GM12878 (cell line): Measurements from ENCODE around the gene GNA14. TPM values are rescaled to one million over a fixed set of nuclear protein-coding genes. Genes with fewer than 3 reads are reported as not detected.

ENCODE experiments used
- ATAC-seq: fragments of 200-7000 bp; cut with Tn5 transposase; 3 replicates; pipeline ENCODE4 v1.9.1; 2020; ENCODE audit warnings: mild to moderate bottlenecking, moderate library complexity
- BruUV-seq: library from RNA; stranded (reverse); fragments of 400-500 nt; replicated peaks from 2 replicates; lab custom pipeline; 2021; lab: Mats Ljungman, UMichigan
- CTCF ChIA-PET: fragments of 300-600 bp; sonication (Branson Sonifier 250); formaldehyde crosslinking; extraction: SDS; loops from one replicate; lab custom pipeline; 2021; ENCODE audit warnings: inconsistent platforms; lab: Yijun Ruan, JAX
- POLR2A ChIA-PET: fragments of 350-600 bp; formaldehyde crosslinking; extraction: SDS; loops from one replicate; lab custom pipeline; 2021; ENCODE audit warnings: inconsistent platforms; lab: Charles Lee
- RAD21 ChIA-PET: fragments of 300-600 bp; sonication (Branson Sonifier 250); formaldehyde crosslinking; loops from one replicate; lab custom pipeline; 2023; ENCODE audit warnings: antibody characterized with exemption; ENCODE audit not compliant: unreplicated experiment; lab: Charles Lee
- SMC1A ChIA-PET: fragments of 300-600 bp; sonication (Branson Sonifier 250); formaldehyde crosslinking; loops from one replicate; lab custom pipeline; 2023; ENCODE audit not compliant: unreplicated experiment, uncharacterized antibody; lab: Charles Lee
- DNase-seq: peaks from one replicate; pipeline ENCODE4 v3.0.0-alpha.2; 2011; ENCODE audit warnings: low read depth, low spot score
- FAIRE-seq: peaks from 3 replicates; lab custom pipeline; 2011; peaks lifted over from hg19 to GRCh38; lab: Jason Lieb, UNC
- H2AFZ ChIP-seq: 2 replicates; pipeline ENCODE4 v1.6.0; 2011; ENCODE audit warnings: low read depth, low read length, control low read depth; ENCODE audit not compliant: control insufficient read depth
- H3K27ac ChIP-seq: 2 replicates; pipeline ENCODE4 v1.5.1; 2011; ENCODE audit warnings: control low read depth; ENCODE audit not compliant: control insufficient read depth, insufficient read depth
- H3K27me3 ChIP-seq, 2 experiments: replicated peaks in 1 of 2; 2 replicates each; pipeline versions ENCODE4 v1.6.0 to v1.6.1; 2011; ENCODE audit warnings: low read length in 1 of 2; ENCODE audit not compliant: control insufficient read depth in 2 of 2, insufficient read depth in 2 of 2
- H3K36me3 ChIP-seq, 2 experiments: 2 replicates each; pipeline ENCODE4 v1.5.1; 2011; ENCODE audit warnings: low read length in 1 of 2; ENCODE audit not compliant: control insufficient read depth in 2 of 2, insufficient read depth in 2 of 2
- H3K4me1 ChIP-seq: 2 replicates; pipeline ENCODE4 v1.6.1; 2011; ENCODE audit warnings: mild to moderate bottlenecking, low read length, moderate library complexity, mixed read lengths; ENCODE audit not compliant: control insufficient read depth, insufficient read depth
- H3K4me2 ChIP-seq: 2 replicates; pipeline ENCODE4 v1.6.0; 2011; ENCODE audit warnings: control low read depth; ENCODE audit not compliant: control insufficient read depth, insufficient read depth
- H3K4me3 ChIP-seq: fragments of 200-600 bp; sonication (generic); 2 replicates; pipeline ENCODE4 v1.5.1; 2016
- H3K79me2 ChIP-seq: 2 replicates; pipeline ENCODE4 v1.6.0; 2011; ENCODE audit warnings: low read length; ENCODE audit not compliant: control insufficient read depth, insufficient read depth
- H3K9ac ChIP-seq: 2 replicates; pipeline ENCODE4 v1.8.0; 2011; ENCODE audit warnings: low read length, control low read depth, mixed read lengths; ENCODE audit not compliant: control insufficient read depth, insufficient read depth
- H3K9me3 ChIP-seq: replicated peaks from 3 replicates; pipeline ENCODE4 v1.5.1; 2011; ENCODE audit warnings: mild to moderate bottlenecking, low read length; ENCODE audit not compliant: control insufficient read depth, insufficient read depth
- H4K20me1 ChIP-seq: 2 replicates; pipeline ENCODE4 v1.6.0; 2011; ENCODE audit not compliant: control insufficient read depth, insufficient read depth
- CEBPZ ChIP-seq: fragments of 150-350 bp; IDR thresholded peaks from 2 replicates; pipeline ENCODE4 v1.6.1; 2016; ENCODE audit warnings: low read depth, low read length
- EED ChIP-seq: sonication (generic); IDR thresholded peaks from 2 replicates; pipeline ENCODE4 v1.6.1; 2016; ENCODE audit warnings: antibody characterized with exemption, low read depth
- GABPA ChIP-seq: IDR thresholded peaks from 2 replicates; pipeline ENCODE4 v1.6.1; 2014; ENCODE audit warnings: antibody characterized with exemption, low read depth, mild to moderate bottlenecking, inconsistent platforms
- GATAD2B ChIP-seq: fragments of 450-650 bp; conservative IDR thresholded peaks from 2 replicates; pipeline ENCODE4 v1.6.1; 2017; ENCODE audit warnings: low read depth, mild to moderate bottlenecking, moderate library complexity
- HCFC1 ChIP-seq: fragments of 150-350 bp; IDR thresholded peaks from 2 replicates; pipeline ENCODE4 v1.6.1; 2014; ENCODE audit warnings: low read length
- HDAC2 ChIP-seq: fragments of 200-600 bp; sonication (generic); IDR thresholded peaks from 2 replicates; pipeline ENCODE4 v1.6.1; 2017
- NKRF ChIP-seq: fragments of 450-650 bp; conservative IDR thresholded peaks from 2 replicates; pipeline ENCODE4 v1.6.1; 2017; ENCODE audit warnings: mild to moderate bottlenecking, moderate library complexity
- RAD21 ChIP-seq: IDR thresholded peaks from 2 replicates; pipeline ENCODE4 v1.6.1; 2011; ENCODE audit warnings: mild to moderate bottlenecking, low read depth, low read length, moderate library complexity; ENCODE audit not compliant: insufficient read depth
- SREBF1 ChIP-seq: IDR thresholded peaks from 2 replicates; pipeline ENCODE4 v1.6.1; 2012; ENCODE audit warnings: mild to moderate bottlenecking, low read length
- SREBF2 ChIP-seq: IDR thresholded peaks from 2 replicates; pipeline ENCODE4 v1.6.1; 2012; ENCODE audit warnings: mild to moderate bottlenecking, low read length
- TCF12 ChIP-seq: IDR thresholded peaks from 2 replicates; pipeline ENCODE4 v1.6.1; 2011; ENCODE audit warnings: low read depth, mild to moderate bottlenecking, low read length
- WGBS: methylation state at CpG from one replicate; pipeline ENCODE4 v1.1.6; 2016; ENCODE audit warnings: low lambda C conversion rate; ENCODE audit not compliant: insufficient replicate concordance, insufficient coverage; ENCODE audit errors: missing lambda C conversion rate; 5-methylcytosine and 5-hydroxymethylcytosine counted together
- in situ Hi-C: fragments of 300-500 bp; cut with MboI; formaldehyde crosslinking; loops from 9 replicates; pipeline ENCODE4 v1.14.3; 2018; ENCODE audit warnings: mixed read lengths
- intact Hi-C: fragments of 100-400 bp; cut with micrococcal nuclease; formaldehyde crosslinking; loops from one replicate; pipeline ENCODE4 v1.14.2; 2022; ENCODE audit not compliant: unreplicated experiment
- polyA plus RNA-seq, 11 experiments: library from polyadenylated mRNA; depleted of rRNA in 4 of 11; unstranded in 6 of 11; stranded (reverse) in 5 of 11; fragments of >200 nt; fragmentation: Nextera tagmentation in 4 of 11; fragmentation: Illumina TruSeq in 1 of 11; extraction: Ambion mirVana in 4 of 11; extraction: Trizol in 1 of 11; gene quantifications; 1 replicate in 1 of 11; 2 replicates in 10 of 11; pipeline versions ENCODE4 v1.2.1 to v1.2.3, GENCODE V29; 2011 to 2016; ENCODE audit warnings: inconsistent platforms in 2 of 11, missing spikeins in 2 of 11, low read depth in 1 of 11
- total RNA-seq, 4 experiments: library from RNA; depleted of rRNA in 3 of 4; stranded (reverse); fragments of >200 nt in 3 of 4; fragmentation: Illumina TruSeq in 1 of 4; extraction: Trizol in 1 of 4; gene quantifications; 2 replicates each; pipeline versions ENCODE4 v1.2.1 to v1.2.3, GENCODE V29; 2013 to 2021

Gene GNA14
- total and polyA plus RNA-seq, 10 of the 15 experiments (the other 5 are each of a cell fraction or from before 2014, with no cell fraction given), result 0.17 TPM; not detected in 9

GRCh38 chr9:77569335-77569734 lies 78.8 kb downstream of the GNA14 start (continued):
- TF ChIP-seq CEBPZ, result no peak
- no peak for TF ChIP-seq GABPA

- no peak overlapping the region for H3K27ac ChIP-seq
- H3K27me3 ChIP-seq, result peaks cover 0 to 3% of the 10 kb centered on the region in 2 experiments; a peak in 1 of 4 replicates
- ATAC-seq (no peak), DNase-seq (no peak), FAIRE-seq (no peak)
- in situ Hi-C loops, result no loop called here
- RAD21 ChIA-PET, result no interaction called here
- H3K9me3 ChIP-seq, result no peaks in the 10 kb centered on the region
- no peaks in the 10 kb centered on the region for H3K79me2 ChIP-seq
- SMC1A ChIA-PET, result interaction anchor here (1.0 kb wide), 1 partner anchor 14 kb away, joined by 3 read pairs; no protein-coding TSS in a partner anchor
- CTCF ChIA-PET, result interaction anchor here (1.5 kb wide), 1 partner anchor 106 kb away, joined by 4 read pairs; no protein-coding TSS in a partner anchor
- no peaks in the 10 kb centered on the region for H3K4me1 ChIP-seq
- no peak overlapping the region for H2AFZ ChIP-seq
- H3K4me3 ChIP-seq, result no peak overlapping the region
- H3K36me3 ChIP-seq, result no peaks in the 10 kb centered on the region
- 33% methylated on average over 1 of the region's 1 CpG for WGBS
- no TSS peak for BruUV-seq
- no peak for TF ChIP-seq SREBF2
- no peak for TF ChIP-seq GABPA
- no peak for TF ChIP-seq EED
- TF ChIP-seq NKRF, result no peak
- no peak for TF ChIP-seq GATAD2B
- TF ChIP-seq TCF12, result no peak
- no peak for TF ChIP-seq SREBF1
- no peak for TF ChIP-seq RAD21
- TF ChIP-seq HCFC1, result no peak
- no peak for TF ChIP-seq HDAC2
- H4K20me1 ChIP-seq, result no peaks in the 10 kb centered on the region
- intact Hi-C loops, result no loop called here
- no peak overlapping the region for H3K9ac ChIP-seq
- no peak overlapping the region for H3K4me2 ChIP-seq
- POLR2A ChIA-PET, result interaction anchor here (0.5 kb wide), 1 partner anchor 29 kb away, joined by 3 read pairs; no protein-coding TSS in a partner anchor
Measured at GRCh38 chr9:77563174-77563573, 84.9 kb downstream of the GNA14 start.
